NCI-H526 treated with DMSO at 0.1 percent for 48 hours (cell line): ENCODE measurements around the gene TMEM129.
A peak's percentile ranks its signal among the peaks of the same experiment; 100 is the strongest.

Experiments
- DNase-seq: peaks from one replicate; lab custom pipeline; 2025; lab: John Stamatoyannopoulos, UW

The TMEM129 gene

GRCh38 chr4:1744552-1744951 lies 23.4 kb upstream of the TMEM129 start:
- no peak for DNase-seq

DNA sequence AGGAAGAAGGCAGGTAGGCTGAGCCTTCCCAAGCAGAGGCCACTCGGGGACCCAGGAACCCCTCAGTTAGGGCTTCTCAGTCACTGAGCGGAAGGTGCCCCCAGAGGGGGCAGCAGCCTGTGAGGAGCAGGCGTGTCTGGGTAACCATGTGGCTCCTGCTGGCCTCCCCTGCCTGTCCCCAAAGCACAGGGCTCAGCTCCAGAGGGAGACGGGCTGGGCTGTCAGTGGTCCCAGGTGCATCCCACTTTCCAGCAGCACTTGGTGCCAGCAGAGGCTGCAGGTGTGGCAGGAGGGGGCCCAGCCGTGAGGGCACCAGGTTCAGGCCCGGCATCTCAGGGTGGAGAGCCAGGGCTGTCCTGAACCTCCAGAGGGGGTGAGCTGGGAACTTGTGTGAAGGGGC lies 22.9 kb upstream of the TMEM129 start:
- DNase-seq, result no peak

- no peak for DNase-seq
Observed at GRCh38 chr4:1743551-1743950, 22.4 kb upstream of the TMEM129 start.

DNA sequence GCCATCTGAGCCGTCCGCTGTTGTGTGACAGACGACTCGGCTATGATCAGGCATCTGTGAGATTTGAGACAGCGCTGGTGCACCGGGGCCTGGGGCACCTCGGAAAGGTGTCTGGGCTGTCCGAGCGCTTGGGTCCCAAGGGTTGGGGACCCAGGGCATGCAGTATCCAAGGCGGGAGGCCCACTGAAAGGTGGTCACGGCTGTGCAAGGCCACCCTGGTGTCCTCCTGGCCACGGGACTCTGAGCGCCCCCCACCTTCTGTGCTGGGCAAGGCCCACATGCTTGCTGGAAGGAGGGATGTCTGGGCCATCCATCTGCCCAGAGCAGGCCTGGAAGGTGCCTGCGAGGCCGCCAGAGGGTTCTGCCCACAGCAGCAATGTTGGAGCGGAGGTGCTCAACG lies 20.1 kb upstream of the TMEM129 start:
- DNase-seq, result no peak

DNA sequence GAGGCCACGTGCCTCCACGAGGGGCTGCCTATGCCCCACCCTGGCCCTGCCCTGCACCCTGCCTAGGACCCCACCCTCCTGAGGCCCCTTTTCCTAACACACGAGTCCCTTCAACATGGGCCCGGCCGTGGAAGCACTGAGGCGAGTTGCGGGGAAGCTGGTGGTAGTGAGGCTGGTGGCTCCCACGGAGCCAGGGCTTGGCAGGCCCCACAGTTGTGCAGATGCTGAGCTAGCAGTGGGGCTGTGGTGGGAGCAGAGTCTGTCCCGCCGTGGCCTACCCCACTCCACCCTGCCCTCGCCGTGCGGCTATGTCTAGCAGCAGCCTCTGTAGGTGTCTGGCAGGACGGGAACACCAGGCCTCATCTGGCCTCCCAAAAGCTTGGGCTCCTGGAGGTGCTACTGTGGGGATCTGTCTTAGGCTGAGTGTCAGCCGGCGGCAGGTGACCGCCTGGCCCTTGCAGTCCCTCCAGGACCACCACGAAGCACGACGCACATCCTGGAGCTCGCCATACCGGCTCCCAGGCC lies 19.0 kb upstream of the TMEM129 start:
- no peak for DNase-seq

DNA sequence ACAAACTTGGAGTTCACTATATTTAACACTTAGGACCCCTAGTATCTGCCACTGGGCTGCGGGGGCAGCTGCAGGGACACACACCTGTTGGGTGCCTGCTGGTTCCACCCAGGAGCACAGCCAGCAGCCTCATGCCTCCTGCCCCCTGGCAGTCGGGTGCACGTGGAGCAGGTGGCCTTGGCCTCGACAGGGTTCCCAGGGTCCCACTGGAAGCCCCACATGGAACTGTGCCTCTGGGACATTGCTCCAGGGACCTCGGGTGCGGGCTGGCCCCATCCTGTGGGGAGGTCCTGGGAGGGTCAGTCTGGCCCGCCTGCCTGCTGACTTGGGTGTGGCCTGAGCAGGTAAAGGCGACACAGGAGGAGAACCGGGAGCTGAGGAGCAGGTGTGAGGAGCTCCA lies 18.2 kb upstream of the TMEM129 start:
- no peak for DNase-seq

GRCh38 chr4:1738410-1738809 lies 17.3 kb upstream of the TMEM129 start:
- no peak for DNase-seq

DNA sequence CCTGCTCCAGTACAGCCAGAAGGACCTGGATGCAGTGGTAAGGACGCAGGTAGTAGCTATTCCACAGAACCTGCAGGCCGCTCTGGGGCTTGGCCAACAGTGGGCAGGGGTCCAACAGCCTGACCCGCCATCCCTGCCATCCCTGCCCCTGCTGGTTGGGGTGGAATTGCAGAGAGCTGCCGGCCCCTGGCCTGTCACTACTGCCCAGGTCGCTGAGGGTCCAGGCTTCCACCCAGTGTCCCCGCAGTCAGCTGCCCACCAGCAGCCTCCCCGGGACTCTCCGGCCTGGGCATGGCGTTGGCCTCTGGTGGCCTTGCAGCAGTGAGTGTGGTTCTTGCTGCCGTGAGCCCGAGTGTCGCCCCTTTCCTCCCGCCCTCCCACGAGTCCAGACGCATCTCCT lies 16.5 kb upstream of the TMEM129 start:
- DNase-seq, result no peak

- DNase-seq, result no peak
Observed at GRCh38 chr4:1736812-1737211, 15.7 kb upstream of the TMEM129 start.

DNA sequence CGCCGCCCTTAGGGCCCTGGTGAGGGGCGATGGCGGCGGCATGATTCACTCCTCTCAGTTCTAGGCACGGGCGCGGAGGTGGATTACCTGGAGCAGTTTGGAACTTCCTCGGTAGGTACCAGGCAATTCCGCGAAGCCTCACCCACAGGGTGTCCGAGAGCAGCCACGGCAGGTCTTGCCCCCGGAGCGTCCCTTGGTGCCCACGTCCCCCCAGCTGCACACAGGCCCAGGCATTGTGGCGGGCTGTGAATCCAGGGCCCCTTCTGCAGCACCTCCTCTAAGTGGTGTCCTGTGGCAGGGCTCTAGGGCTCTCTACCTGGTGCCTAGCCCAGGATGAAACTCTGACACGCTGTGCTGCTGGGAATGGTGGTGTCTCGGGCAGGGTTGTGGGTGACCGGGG lies 14.1 kb upstream of the TMEM129 start:
- no peak for DNase-seq

GRCh38 chr4:1732911-1733310 lies 11.8 kb upstream of the TMEM129 start:
- DNase-seq, result no peak

- DNase-seq, result no peak
Observed at GRCh38 chr4:1731180-1731579, 10.1 kb upstream of the TMEM129 start.

- no peak for DNase-seq
Observed at GRCh38 chr4:1730532-1731135, 9.5 kb upstream of the TMEM129 start.

- no peak for DNase-seq
Observed at GRCh38 chr4:1728061-1728980, 7.2 kb upstream of the TMEM129 start.

GRCh38 chr4:1727117-1728031 lies 6.3 kb upstream of the TMEM129 start:
- DNase-seq, result no peak

GRCh38 chr4:1726146-1726934 lies 5.2 kb upstream of the TMEM129 start:
- DNase-seq, result peak; percentile 43

DNA sequence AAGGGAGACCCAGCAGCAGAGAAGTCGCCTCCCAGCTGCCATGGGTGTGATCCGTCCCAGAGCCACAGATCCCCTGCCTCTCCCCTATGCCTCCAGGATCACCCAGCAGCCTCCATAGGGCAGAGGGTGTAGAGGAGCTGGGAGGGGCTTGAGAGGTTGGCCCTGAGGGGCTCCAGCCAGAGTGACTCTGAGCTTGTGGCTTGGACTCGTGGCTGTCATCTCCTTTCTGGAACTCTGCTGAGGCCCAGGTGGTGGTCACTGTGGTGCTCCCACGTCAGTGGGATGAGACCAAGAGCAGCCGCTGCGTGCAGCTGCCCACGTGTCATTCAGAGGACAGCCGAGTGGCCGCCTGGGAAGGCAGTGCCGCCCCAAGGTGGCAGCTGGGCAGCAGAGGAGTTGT lies 4.4 kb upstream of the TMEM129 start:
- no peak for DNase-seq

GRCh38 chr4:1723131-1723801 lies 2.1 kb upstream of the TMEM129 start:
- no peak for DNase-seq

DNA sequence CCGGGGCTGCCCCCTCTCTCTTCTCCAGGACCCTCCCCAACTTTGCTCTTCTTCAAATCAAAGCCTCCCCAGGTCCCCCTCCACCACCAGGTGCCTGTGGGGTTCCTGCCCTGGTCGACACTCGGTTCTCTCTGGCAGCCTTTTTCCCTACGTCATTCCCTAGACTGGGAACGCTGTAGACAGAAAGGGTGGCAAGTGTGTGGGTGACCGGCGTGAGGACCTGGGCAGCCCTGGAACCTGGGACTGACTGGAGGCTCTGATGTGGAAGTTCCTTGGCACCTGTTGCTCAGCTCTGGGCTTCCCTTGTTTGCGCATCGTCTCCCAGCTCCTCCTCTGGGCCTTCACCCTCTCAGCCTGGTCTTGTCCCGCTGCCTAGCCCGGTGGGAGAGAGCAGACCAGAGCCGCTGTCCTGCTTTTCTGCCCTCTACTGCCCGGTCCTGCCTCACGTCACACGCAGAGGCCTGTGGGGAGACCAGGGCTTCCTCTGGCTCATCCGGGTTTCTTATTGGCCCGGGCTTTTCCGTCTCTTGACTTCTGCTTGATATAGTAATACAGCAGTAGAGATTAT lies 1.5 kb upstream of the TMEM129 start:
- DNase-seq, result no peak
